CD4-positive, alpha-beta T cell (primary cell): ENCODE data around the gene FAM187B. TPM values are rescaled to one million over a fixed set of nuclear protein-coding genes. Genes with fewer than 3 reads are reported as not detected.

Experiments
- ATAC-seq: fragments of 200-7000 bp; cut with Tn5 transposase; one replicate; pipeline ENCODE4 v1.10.0; 2022; ENCODE audit warnings: mild to moderate bottlenecking; ENCODE audit not compliant: poor library complexity
- CTCF ChIA-PET: fragments of 350-600 bp; sonication (Branson Sonifier 250); formaldehyde crosslinking; loops from one replicate; lab custom pipeline; 2021; ENCODE audit warnings: antibody characterized with exemption, inconsistent platforms; lab: Charles Lee
- POLR2A ChIA-PET: fragments of 350-600 bp; sonication (Branson Sonifier 250); formaldehyde crosslinking; loops from one replicate; lab custom pipeline; 2021; ENCODE audit warnings: antibody characterized with exemption, inconsistent platforms; lab: Charles Lee
- DNase-seq, 14 experiments: peaks; one replicate each; pipeline ENCODE4 v3.0.0-alpha.2; 2013 to 2020; ENCODE audit warnings: mixed read lengths in 2 of 14
- H3K27ac ChIP-seq, 2 donors: one replicate each; pipeline versions ENCODE4 v1.5.1 to v1.7.0; 2013; ENCODE audit warnings: low read length in 2 of 2, low read depth in 1 of 2, mild to moderate bottlenecking in 1 of 2
- H3K27me3 ChIP-seq, 2 experiments: 1 replicate in 1 of 2; 2 replicates in 1 of 2; pipeline versions ENCODE4 v1.6.1 to v1.7.0; 2013; ENCODE audit warnings: low read length in 2 of 2, control low read depth in 1 of 2, mild to moderate bottlenecking in 1 of 2, moderate library complexity in 1 of 2; ENCODE audit not compliant: insufficient read depth in 2 of 2, control insufficient read depth in 1 of 2
- H3K36me3 ChIP-seq: one replicate; pipeline ENCODE4 v1.6.1; 2013; ENCODE audit warnings: low read length, control low read depth; ENCODE audit not compliant: insufficient read depth
- H3K4me1 ChIP-seq: one replicate; pipeline ENCODE4 v1.6.1; 2013; ENCODE audit warnings: low read length, control low read depth; ENCODE audit not compliant: insufficient read depth
- H3K4me3 ChIP-seq: one replicate; pipeline ENCODE4 v1.5.1; 2013; ENCODE audit warnings: mild to moderate bottlenecking, low read length, moderate library complexity
- H3K9me3 ChIP-seq, 2 experiments: 1 replicate in 1 of 2; 2 replicates in 1 of 2; pipeline versions ENCODE4 v1.6.1 to v1.7.0; 2013; ENCODE audit warnings: low read length in 2 of 2, mild to moderate bottlenecking in 2 of 2, control low read depth in 1 of 2, moderate library complexity in 1 of 2; ENCODE audit not compliant: control insufficient read depth in 1 of 2, insufficient read depth in 1 of 2
- H3K27ac Mint-ChIP-seq: one replicate; pipeline ENCODE4 v1.8.0; 2020; ENCODE audit warnings: mixed read lengths
- H3K27me3 Mint-ChIP-seq: one replicate; pipeline ENCODE4 v1.8.0; 2021; ENCODE audit warnings: mixed read lengths
- H3K36me3 Mint-ChIP-seq: one replicate; pipeline ENCODE4 v1.8.0; 2021; ENCODE audit warnings: low read depth, mixed read lengths
- H3K4me1 Mint-ChIP-seq: one replicate; pipeline ENCODE4 v1.8.0; 2021; ENCODE audit warnings: low read depth, mixed read lengths
- H3K4me3 Mint-ChIP-seq: one replicate; pipeline ENCODE4 v1.8.0; 2020; ENCODE audit warnings: mild to moderate bottlenecking, mixed read lengths
- H3K9me3 Mint-ChIP-seq: one replicate; pipeline ENCODE4 v1.8.0; 2020; ENCODE audit warnings: mixed read lengths
- CTCF ChIP-seq: fragments of 200-600 bp; IDR thresholded peaks from one replicate; pipeline ENCODE4 v1.8.0; 2022; ENCODE audit warnings: antibody characterized with exemption, mild to moderate bottlenecking
- intact Hi-C, 2 experiments: fragments of 100-400 bp; cut with DNase I in 1 of 2; cut with micrococcal nuclease in 1 of 2; formaldehyde crosslinking; loops; one replicate each; pipeline versions ENCODE4 v1.15.1 to v1.9.0; 2023 to 2025; cut with DNase I, micrococcal nuclease
- total RNA-seq, 174 experiments: library from RNA in 2 of 174; stranded (reverse) in 2 of 174; gene quantifications; one replicate each; pipeline ENCODE4 v1.2.3 and lab custom pipeline; 2021 to 2026

FAM187B gene
- total RNA-seq, 2 experiments from 2014 or later: not detected

- Histone ChIP-seq H3K9me3 (no peaks in the 10 kb centered on the region), H3K4me3 (peak overlapping the region; percentile 78), H3K27me3 (no peaks in the 10 kb centered on the region), H3K27ac (peak overlapping the region; percentile 79 to 83), H3K36me3 (peaks cover 30% of the 10 kb centered on the region), H3K4me1 (peaks cover 55% of the 10 kb centered on the region)
- DNase-seq: peak in 10 of 14 experiments; percentile 28 to 59 (median 40)
- H3K36me3 Mint-ChIP-seq: peaks cover 52% of the 10 kb centered on the region
- no peaks in the 10 kb centered on the region for H3K9me3 Mint-ChIP-seq
- ATAC-seq: peak; percentile 16
- H3K4me1 Mint-ChIP-seq: peaks cover 33% of the 10 kb centered on the region
- CTCF ChIA-PET: interaction anchor here (1.2 kb wide), 1 partner anchor 113 kb away, joined by 3 read pairs; no protein-coding TSS in a partner anchor
- intact Hi-C loops: loop anchor here (2.0 to 10.0 kb wide), 5 partner anchors 17 to 447 kb away; partner anchors contain the start of genes FXYD7 (in 1 of the 2) and KMT2B (in 1 of the 2)
- peak overlapping the region; percentile 92 for H3K27ac Mint-ChIP-seq
- no peak for TF ChIP-seq CTCF
- POLR2A ChIA-PET: interaction anchor here (0.7 to 4.1 kb wide), 11 partner anchors 12 to 195 kb away, joined by 3 to 27 read pairs (median 7); partner anchors contain the start of gene FXYD5
- H3K27me3 Mint-ChIP-seq: no peaks in the 10 kb centered on the region
- H3K4me3 Mint-ChIP-seq: peak overlapping the region; percentile 95
These were observed 38.8 kb upstream of the FAM187B start for GRCh38 chr19:35267353-35267817.

GRCh38 chr19:35266520-35267352 lies 38.2 kb upstream of the FAM187B start:
- Mint-ChIP-seq H3K36me3 (peaks cover 45% of the 10 kb centered on the region), H3K4me1 (peaks cover 26% of the 10 kb centered on the region), H3K4me3 (peak overlapping the region; percentile 95), H3K27me3 (no peaks in the 10 kb centered on the region), H3K27ac (peak overlapping the region; percentile 92), H3K9me3 (no peaks in the 10 kb centered on the region)
- DNase-seq: peak in 2 of 14 experiments; percentile 17 to 51
- Histone ChIP-seq H3K27me3 (no peaks in the 10 kb centered on the region), H3K36me3 (peaks cover 27% of the 10 kb centered on the region), H3K27ac (peak overlapping the region; percentile 79 to 83), H3K4me1 (peaks cover 49% of the 10 kb centered on the region), H3K4me3 (peak overlapping the region; percentile 78), H3K9me3 (no peaks in the 10 kb centered on the region)
- POLR2A ChIA-PET: interaction anchor here (1.4 to 3.6 kb wide), 2 partner anchors 55 to 113 kb away, joined by 3 to 27 read pairs; no protein-coding TSS in a partner anchor
- no peak for TF ChIP-seq CTCF
- CTCF ChIA-PET: no interaction called here
- ATAC-seq: no peak
- intact Hi-C loops: loop anchor here (2.0 to 10.0 kb wide), 5 partner anchors 16 to 448 kb away; partner anchors contain the start of genes FXYD7 (in 1 of the 2) and KMT2B (in 1 of the 2)

- peak overlapping the region in 1 of 2 donors; percentile 79 for H3K27ac ChIP-seq
- Mint-ChIP-seq H3K36me3 (peaks cover 38% of the 10 kb centered on the region), H3K4me1 (peaks cover 24% of the 10 kb centered on the region), H3K9me3 (no peaks in the 10 kb centered on the region), H3K27ac (peak overlapping the region; percentile 92), H3K27me3 (no peaks in the 10 kb centered on the region), H3K4me3 (peak overlapping the region; percentile 87)
- TF ChIP-seq CTCF: no peak
- ChIA-PET POLR2A (interaction anchor here (1.4 to 3.5 kb wide), 2 partner anchors 54 to 113 kb away, joined by 3 to 15 read pairs; no protein-coding TSS in a partner anchor), CTCF (no interaction called here)
- H3K9me3 ChIP-seq: no peaks in the 10 kb centered on the region
- intact Hi-C loops: loop anchor here (2.0 to 10.0 kb wide), 5 partner anchors 15 to 449 kb away; partner anchors contain the start of genes FXYD7 (in 1 of the 2) and KMT2B (in 1 of the 2)
- ATAC-seq: no peak
- DNase-seq: peak in 2 of 14 experiments; percentile 33 to 37
- no peak overlapping the region for H3K4me3 ChIP-seq
- H3K4me1 ChIP-seq: peaks cover 44% of the 10 kb centered on the region
- peaks cover 20% of the 10 kb centered on the region for H3K36me3 ChIP-seq
- no peaks in the 10 kb centered on the region for H3K27me3 ChIP-seq
These were observed 37.5 kb upstream of the FAM187B start for GRCh38 chr19:35265900-35266519.
